Stimulated activated CD8-positive, alpha-beta memory T cell treated with anti-CD3 and anti-CD28 coated beads, Interleukin-4, amount 100 ng/mL, for 4 hours (primary cell): ENCODE data around the gene HMGN5.

Source experiments
- DNase-seq, 2 donors: peaks; one replicate each; pipeline ENCODE4 v3.0.0-alpha.2; 2020; ENCODE audit warnings: low read depth in 2 of 2, low spot score in 1 of 2

Gene HMGN5

DNA sequence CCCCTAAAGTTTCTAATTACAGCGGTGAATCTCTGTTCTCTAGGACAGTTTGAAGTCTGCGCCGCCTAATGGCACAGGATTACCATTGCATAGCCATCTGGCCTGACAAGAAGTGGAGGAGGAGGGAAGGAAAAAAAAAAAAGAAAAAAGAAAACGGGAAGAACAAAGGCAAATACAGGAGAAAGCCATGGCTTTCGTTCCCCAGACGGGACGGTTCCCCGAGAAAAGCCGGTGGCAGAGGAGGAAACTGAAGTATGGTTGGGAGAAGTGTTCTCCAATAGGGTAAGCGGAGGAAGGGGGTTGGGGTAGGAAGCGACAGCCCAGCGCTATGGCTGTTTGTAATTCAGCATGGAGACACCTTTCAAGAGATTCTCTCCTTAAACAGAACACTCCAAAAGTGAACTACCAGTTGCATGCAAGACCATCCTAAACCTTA lies 80.8 kb downstream of the HMGN5 start:
- DNase-seq: no peak

DNA sequence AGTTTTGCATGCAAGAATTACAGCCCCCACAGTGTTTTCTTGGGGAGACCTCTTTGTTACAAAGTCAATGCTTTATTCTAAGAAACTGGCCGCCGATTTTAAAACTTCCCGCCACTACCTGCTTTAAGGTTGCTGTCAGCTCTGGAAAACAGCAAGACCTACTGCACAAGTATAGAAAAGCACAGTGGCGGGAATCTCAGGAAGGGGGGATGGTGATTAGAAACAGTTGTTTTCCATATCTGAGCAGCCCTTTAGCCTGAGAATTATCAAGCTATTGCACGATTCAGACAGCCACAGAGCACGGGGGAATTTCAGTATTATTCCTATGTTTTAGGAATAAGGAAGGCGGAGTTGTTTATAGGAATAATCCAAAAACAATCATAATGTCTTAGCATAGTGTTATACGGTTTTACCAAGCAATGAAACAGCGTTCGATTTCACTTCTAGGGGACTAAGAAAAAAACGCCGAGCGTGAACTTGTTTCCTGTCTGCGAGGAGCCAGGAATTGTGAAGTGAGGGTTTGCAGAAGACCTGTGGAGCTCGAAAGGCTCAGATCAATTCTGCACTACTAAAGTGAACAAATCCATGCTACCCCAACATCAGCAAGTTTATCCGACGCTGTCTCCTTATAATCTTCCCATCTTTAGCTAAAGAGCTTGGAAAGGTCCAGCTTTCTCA lies 81.3 kb downstream of the HMGN5 start:
- DNase-seq: no peak

DNA sequence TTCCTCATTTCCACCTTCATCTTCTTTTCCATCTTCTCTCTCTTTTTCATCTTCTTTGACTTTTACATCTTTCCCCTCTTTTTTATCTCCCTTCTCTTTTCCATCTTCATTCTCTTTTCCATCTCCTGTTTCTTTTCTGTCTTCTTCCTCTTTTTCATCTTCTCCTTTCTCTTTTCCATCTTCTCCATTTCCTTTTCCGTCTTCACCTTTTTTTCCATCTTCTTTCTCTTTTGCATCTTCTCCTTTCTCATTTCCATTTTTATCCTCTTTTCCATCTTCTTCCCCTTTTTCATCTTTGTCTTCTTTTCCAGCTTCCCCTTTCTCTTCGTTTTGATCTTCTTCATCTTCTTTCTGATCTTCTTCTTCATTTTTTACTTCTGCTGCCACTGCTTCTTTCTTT lies 87.0 kb downstream of the HMGN5 start:
- DNase-seq: no peak

DNA sequence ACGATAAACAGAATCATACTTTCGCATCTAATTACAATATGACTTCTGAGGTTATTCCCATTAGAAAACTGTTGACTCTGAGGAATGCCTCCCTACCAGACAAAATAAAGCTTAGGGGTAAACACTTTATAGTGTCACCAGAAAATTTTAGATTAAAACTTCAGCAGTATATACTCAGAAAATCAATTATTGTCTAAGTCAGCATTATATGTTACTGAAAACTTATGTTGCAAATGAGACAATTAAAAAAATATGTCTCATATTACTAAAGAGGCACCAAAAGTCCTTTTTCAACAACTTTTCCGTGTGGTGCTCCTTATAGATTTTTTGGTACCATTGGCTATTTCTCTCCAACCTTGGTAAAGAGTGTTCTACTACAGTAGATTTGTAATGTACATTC lies 91.4 kb downstream of the HMGN5 start:
- DNase-seq: no peak

DNA sequence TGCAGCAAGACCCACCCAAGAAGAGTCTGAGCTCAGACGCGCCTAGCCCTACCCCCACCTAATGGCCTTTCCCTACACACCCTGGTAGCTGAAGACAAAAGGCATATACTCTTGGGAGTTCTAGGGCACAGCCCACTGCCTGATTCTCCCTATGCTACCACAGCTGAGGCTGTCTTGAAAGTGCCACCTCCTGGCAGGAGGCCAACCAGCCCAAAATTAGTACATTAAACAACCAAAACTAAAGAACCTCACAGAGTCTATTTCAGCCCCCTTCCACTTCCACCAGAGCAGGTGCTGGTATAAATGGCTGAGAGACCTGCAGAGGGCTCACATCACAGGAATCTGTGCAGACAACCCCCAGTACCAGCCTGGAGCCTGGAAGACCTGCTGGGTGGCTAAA lies 119.1 kb downstream of the HMGN5 start:
- DNase-seq: no peak
